Large intestine (tissue), 3 donors: Measurements from ENCODE around the gene VENTX. TPM values are rescaled to one million over a fixed set of nuclear protein-coding genes. Genes with fewer than 3 reads are reported as not detected.

ENCODE experiments used
- DNase-seq, 2 donors: peaks; one replicate each; pipeline versions ENCODE4 v3.0.0 to v3.0.0-alpha.2; 2013
- H3K27ac ChIP-seq: one replicate; pipeline ENCODE4 v1.5.1; 2013; ENCODE audit warnings: low read length
- H3K27me3 ChIP-seq: 2 replicates; pipeline ENCODE4 v1.6.1; 2013; ENCODE audit warnings: low read length; ENCODE audit not compliant: control insufficient read depth, insufficient read depth
- H3K36me3 ChIP-seq: 2 replicates; pipeline ENCODE4 v1.6.1; 2013; ENCODE audit warnings: low read length; ENCODE audit not compliant: control insufficient read depth, insufficient read depth
- H3K4me1 ChIP-seq: one replicate; pipeline ENCODE4 v1.6.1; 2013; ENCODE audit warnings: low read length; ENCODE audit not compliant: control insufficient read depth, insufficient read depth
- H3K4me3 ChIP-seq: one replicate; pipeline ENCODE4 v1.5.1; 2013; ENCODE audit warnings: low read length
- H3K9me3 ChIP-seq: one replicate; pipeline ENCODE4 v1.6.1; 2013; ENCODE audit warnings: mild to moderate bottlenecking, low read depth, low read length, moderate library complexity; ENCODE audit not compliant: control insufficient read depth
- WGBS: methylation state at CpG from one replicate; pipeline ENCODE4 v1.1.5; 2013; ENCODE audit warnings: low lambda C conversion rate; ENCODE audit not compliant: insufficient coverage; 5-methylcytosine and 5-hydroxymethylcytosine counted together
- polyA plus RNA-seq: library from polyadenylated mRNA; unstranded; fragments of 120-200 nt; gene quantifications from one replicate; pipeline ENCODE4 v1.2.1, GENCODE V29; 2013

Gene VENTX
- polyA plus RNA-seq, 1 donor, result 0.22 TPM

GRCh38 chr10:133210398-133211140, 27.1 kb upstream of the VENTX start:
- Histone ChIP-seq H3K36me3 (peaks cover 10% of the 10 kb centered on the region), H3K27ac (no peak overlapping the region), H3K4me1 (no peaks in the 10 kb centered on the region), H3K4me3 (no peak overlapping the region), H3K27me3 (no peaks in the 10 kb centered on the region), H3K9me3 (peaks cover 3% of the 10 kb centered on the region)
- no peak for DNase-seq
- WGBS, result no CpG with 5 or more reads among the region's 27 CpGs

GRCh38 chr10:133211141-133211830, 26.4 kb upstream of the VENTX start:
- Histone ChIP-seq H3K4me3 (no peak overlapping the region), H3K27ac (no peak overlapping the region), H3K4me1 (no peaks in the 10 kb centered on the region), H3K27me3 (no peaks in the 10 kb centered on the region), H3K36me3 (peaks cover 10% of the 10 kb centered on the region), H3K9me3 (peaks cover 5% of the 10 kb centered on the region)
- DNase-seq, result no peak
- no CpG with 5 or more reads among the region's 25 CpGs for WGBS

GRCh38 chr10:133211959-133212852, 25.4 kb upstream of the VENTX start:
- DNase-seq, result no peak
- peaks cover 10% of the 10 kb centered on the region for H3K9me3 ChIP-seq
- 92% methylated on average over 5 of the region's 34 CpGs for WGBS
- no peak overlapping the region for H3K27ac ChIP-seq
- H3K4me1 ChIP-seq, result no peaks in the 10 kb centered on the region
- H3K4me3 ChIP-seq, result no peak overlapping the region
- peaks cover 10% of the 10 kb centered on the region for H3K36me3 ChIP-seq
- no peaks in the 10 kb centered on the region for H3K27me3 ChIP-seq

GRCh38 chr10:133212853-133213494, 24.7 kb upstream of the VENTX start:
- Histone ChIP-seq H3K27me3 (no peaks in the 10 kb centered on the region), H3K4me1 (no peaks in the 10 kb centered on the region)

GRCh38 chr10:133213641-133214467, 23.8 kb upstream of the VENTX start:
- 90% methylated on average over 2 of the region's 32 CpGs for WGBS

More at GRCh38 chr10:133212853-133213494, 24.7 kb upstream of the VENTX start:
- H3K9me3 ChIP-seq, result peaks cover 11% of the 10 kb centered on the region
- H3K4me3 ChIP-seq, result no peak overlapping the region
- DNase-seq, result no peak
- no peak overlapping the region for H3K27ac ChIP-seq
- peaks cover 10% of the 10 kb centered on the region for H3K36me3 ChIP-seq
- no CpG with 5 or more reads among the region's 20 CpGs for WGBS

GRCh38 chr10:133214468-133215410, 22.9 kb upstream of the VENTX start:
- H3K36me3 ChIP-seq, result peaks cover 10% of the 10 kb centered on the region
- H3K4me1 ChIP-seq, result no peaks in the 10 kb centered on the region
- H3K27me3 ChIP-seq, result peaks cover 9% of the 10 kb centered on the region
- peaks cover 13% of the 10 kb centered on the region for H3K9me3 ChIP-seq
- H3K4me3 ChIP-seq, result no peak overlapping the region
- WGBS, result 20% methylated on average over 1 of the region's 28 CpGs
- DNase-seq, result no peak
- H3K27ac ChIP-seq, result no peak overlapping the region

More at GRCh38 chr10:133213641-133214467, 23.8 kb upstream of the VENTX start:
- DNase-seq, result no peak
- Histone ChIP-seq H3K27ac (no peak overlapping the region), H3K4me1 (no peaks in the 10 kb centered on the region), H3K27me3 (no peaks in the 10 kb centered on the region), H3K4me3 (no peak overlapping the region), H3K9me3 (peaks cover 13% of the 10 kb centered on the region), H3K36me3 (peaks cover 10% of the 10 kb centered on the region)

GRCh38 chr10:133215586-133215985, 22.1 kb upstream of the VENTX start:
- DNase-seq, result no peak
- Histone ChIP-seq H3K27ac (no peak overlapping the region), H3K4me3 (no peak overlapping the region), H3K27me3 (peaks cover 10% of the 10 kb centered on the region), H3K9me3 (peaks cover 13% of the 10 kb centered on the region), H3K4me1 (no peaks in the 10 kb centered on the region), H3K36me3 (peaks cover 10% of the 10 kb centered on the region)
- no CpG with 5 or more reads among the region's 27 CpGs for WGBS

- H3K9me3 ChIP-seq, result peaks cover 13% of the 10 kb centered on the region
- peaks cover 10% of the 10 kb centered on the region for H3K36me3 ChIP-seq
- H3K4me3 ChIP-seq, result no peak overlapping the region
- H3K27me3 ChIP-seq, result peaks cover 13% of the 10 kb centered on the region
- H3K27ac ChIP-seq, result no peak overlapping the region
- H3K4me1 ChIP-seq, result no peaks in the 10 kb centered on the region
- WGBS, result 100% methylated on average over 2 of the region's 26 CpGs
- no peak for DNase-seq
Observed at GRCh38 chr10:133216776-133217175, 20.9 kb upstream of the VENTX start.
